HG03095 (cell line): ENCODE measurements around the gene TPH1.
A peak's percentile ranks its signal among the peaks of the same experiment; 100 is the strongest.
"Not testable (repeated sequence)": the region's sequence is repeated elsewhere in the genome, so short reads cannot be mapped to it uniquely, and the experiment has no call there.

Experiments
- ATAC-seq: cut with Tn5 transposase; IDR thresholded peaks from one replicate; pipeline ENCODE4 v1.9.1; 2021; ENCODE audit warnings: moderate library complexity; ENCODE audit not compliant: unreplicated experiment

Gene TPH1

GRCh38 chr11:18022419-18022818, 23.6 kb downstream of the TPH1 start:
- ATAC-seq = no peak

- ATAC-seq = no peak
Observed at GRCh38 chr11:18019650-18020049, 26.4 kb downstream of the TPH1 start.

GRCh38 chr11:18016789-18017188, 29.3 kb downstream of the TPH1 start:
- no peak for ATAC-seq

DNA sequence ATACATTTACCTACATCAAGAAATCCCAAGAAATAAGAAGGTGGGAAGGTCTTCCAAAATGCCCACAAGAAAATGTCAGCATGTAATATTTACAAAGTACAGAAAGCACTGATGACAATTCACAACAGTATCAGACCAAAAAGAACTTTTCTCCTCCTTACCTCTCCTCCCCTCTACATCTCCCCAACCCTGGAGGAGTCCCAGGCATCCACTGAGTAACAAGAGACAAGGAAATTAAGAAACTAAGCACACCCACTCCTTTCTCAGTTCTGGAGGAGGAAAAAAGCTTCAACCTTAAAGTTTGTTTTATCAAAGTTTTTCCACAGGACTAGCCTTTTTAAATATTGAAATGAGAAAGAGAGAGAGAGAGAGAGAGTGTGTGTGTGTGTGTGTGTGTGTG, 31.2 kb downstream of the TPH1 start:
- ATAC-seq = no peak

DNA sequence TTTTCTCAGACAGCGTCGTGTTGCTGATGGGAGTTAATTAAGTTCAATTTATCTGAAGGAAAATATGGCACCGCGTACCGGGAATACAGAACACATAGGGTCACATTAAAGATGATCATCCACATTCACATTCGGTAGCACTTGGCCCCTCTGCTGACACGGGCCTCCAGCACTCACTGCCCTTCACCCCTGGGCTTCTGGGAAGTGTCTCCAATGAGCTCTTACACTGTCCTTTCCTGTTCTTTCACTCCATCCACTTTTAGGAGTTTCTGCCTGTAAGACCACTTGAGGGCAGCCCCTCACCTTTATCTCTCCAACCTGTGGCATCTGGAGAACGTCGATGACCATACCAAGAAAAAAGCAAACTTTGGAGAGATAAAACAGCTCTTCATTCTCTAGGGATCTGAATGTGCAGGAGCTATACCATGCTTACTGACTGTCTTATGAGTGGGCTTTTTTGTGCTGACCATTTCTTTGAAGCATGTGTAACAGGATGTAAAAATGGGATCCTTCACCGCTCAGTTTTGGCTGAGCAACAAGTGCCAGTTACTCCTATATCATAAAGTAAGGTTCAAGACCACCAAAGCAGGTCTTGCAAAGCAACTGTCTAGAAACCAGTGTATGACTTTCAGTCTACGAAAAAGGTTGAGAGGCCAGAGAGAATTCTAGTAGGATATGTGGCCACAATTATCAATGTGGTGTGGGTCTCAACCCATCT, 32.1 kb downstream of the TPH1 start:
- no peak for ATAC-seq

DNA sequence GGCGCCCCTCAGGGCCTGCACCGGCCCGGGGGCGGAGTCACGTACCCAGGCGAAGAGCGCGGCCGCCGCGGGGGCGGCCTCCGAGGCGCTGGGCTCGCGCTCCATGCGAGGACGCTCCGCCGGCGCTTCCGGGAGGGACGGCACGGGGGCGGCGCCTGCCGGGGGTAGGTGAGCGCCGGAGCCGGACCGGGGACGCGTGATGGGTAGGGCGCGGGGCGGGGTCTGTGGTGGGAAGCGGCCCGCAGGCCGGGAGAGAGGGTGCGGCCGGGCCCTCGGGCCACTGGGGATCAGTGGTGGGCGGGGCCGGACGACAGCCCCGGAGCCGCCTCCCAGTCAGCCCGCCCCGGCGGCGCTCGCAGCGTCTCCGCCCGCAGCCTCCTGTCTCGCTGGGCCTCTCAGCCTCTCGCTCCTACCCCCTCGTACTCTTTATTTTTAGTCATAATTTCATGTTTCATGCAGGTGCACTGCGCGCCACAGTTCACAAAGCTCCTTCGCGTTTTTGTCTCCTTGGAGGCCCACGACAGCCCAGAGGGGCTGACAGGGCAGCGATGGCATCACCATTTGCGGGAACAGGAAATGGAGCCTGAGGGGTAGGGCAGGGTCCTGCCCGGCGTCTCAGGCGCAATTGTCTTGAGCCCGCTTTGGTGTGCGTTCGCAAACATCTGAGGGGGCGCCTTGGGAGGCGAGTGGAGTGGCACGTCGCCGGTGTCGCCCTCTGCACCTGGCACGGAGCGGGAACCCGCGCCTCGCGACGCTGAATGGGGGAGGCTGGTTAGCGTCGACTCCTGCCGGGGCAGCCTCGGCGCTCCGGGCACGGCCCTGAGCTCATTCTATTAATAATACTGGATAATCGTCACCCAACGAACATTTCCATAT, 32.9 kb downstream of the TPH1 start, which contains the start of gene SERGEF:
TSS of gene SERGEF (minus strand) at position 142 of the 876 bp plus-strand sequence. CDS start at position 105, 37 bp downstream.
- peak; percentile 94 for ATAC-seq

GRCh38 chr11:18012122-18012905, 33.8 kb downstream of the TPH1 start:
- peak; percentile 6 for ATAC-seq

DNA sequence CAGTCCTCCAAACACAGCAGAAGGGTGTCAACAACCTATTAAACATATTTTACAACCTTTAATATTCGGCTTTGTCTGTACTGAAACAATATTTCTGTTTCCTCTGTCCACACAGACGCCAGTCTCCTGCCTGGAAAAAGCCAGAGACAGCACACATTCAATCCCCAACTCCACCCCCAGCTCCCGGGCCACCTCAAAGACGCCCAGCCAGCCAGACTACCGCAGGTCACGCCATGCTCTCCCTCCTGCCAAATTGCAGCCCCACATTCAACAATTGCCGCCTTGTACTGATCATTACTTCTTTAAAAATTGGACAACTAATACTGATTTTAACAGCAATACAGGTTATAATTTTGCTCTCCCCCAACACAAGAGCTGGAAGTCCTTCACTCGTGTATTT, 34.4 kb downstream of the TPH1 start:
- no peak for ATAC-seq

GRCh38 chr11:18010977-18011586, 35.0 kb downstream of the TPH1 start:
- ATAC-seq = no peak

GRCh38 chr11:18010121-18010670, 35.9 kb downstream of the TPH1 start:
- no peak for ATAC-seq

DNA sequence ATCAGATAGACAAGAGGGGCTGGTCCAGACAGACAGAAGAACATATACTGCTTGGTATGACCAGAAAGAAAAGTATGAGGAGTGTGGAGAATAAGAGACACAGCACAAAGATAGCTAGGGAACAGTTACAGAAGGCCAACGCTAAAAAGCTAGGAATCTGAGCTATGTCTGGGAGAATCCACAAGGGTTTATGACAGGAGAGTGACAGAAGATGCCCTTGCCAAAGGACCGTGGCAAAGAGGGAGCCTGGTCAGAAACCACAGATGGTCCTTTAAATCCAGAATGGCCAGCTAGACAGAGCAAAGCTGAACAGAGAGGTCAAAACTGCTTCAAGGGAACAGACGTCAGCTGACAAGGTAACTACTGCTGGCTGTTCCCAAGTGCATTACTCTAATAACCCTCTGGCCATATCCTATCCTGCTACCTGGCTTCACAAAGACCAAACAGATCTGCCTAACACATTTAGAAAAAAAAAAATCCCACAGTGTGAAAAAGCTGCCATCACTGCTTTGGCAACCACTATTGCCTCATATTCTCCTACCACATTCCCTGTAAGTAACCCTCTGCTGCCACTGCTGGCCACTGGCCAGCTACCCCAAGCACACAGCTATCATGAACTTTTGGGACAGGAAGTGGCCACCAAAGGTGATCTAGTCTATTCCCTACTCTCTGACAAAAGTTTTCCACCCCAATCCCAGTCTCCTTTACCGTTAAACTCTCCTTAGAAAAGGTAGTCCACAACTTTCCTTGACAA, 40.5 kb downstream of the TPH1 start:
- ATAC-seq = no peak

DNA sequence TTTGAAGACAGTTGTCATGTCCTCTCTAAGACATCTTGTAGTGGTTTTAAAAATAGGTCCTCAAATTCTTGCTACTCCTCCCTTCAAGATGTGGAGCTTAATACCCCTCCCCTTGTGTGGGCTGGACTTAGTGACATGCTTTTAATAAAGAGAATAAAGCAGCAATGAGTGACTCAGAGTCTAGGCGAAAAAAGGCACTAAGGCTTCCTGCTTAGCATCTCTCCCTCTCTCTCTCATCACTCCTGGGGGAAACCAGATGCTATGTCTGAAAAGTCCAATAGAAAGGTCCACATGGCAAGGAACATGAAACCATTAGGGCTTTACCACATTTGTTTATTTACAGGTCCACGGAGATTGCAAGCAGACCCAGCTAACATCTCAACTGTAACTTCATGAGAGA, 44.9 kb downstream of the TPH1 start:
- no peak for ATAC-seq

DNA sequence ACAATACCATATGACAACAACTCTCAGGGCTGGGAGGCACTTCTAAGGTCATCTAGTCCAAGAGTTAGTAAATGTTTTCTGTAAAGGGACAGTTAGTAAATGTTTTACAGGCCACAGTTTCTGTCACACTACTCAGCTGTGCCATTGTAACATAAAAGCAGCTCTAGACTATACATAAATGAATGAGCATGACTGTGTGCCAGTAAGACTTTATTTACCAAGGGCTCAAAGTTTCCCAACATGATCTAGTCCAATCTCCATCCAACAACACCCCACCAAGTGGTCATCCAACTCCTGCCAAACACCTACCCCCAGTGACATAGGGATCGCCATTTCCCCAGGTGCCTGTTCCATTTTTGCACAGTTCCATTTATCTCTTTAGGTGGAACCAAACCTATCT, 45.3 kb downstream of the TPH1 start:
- ATAC-seq = no peak

DNA sequence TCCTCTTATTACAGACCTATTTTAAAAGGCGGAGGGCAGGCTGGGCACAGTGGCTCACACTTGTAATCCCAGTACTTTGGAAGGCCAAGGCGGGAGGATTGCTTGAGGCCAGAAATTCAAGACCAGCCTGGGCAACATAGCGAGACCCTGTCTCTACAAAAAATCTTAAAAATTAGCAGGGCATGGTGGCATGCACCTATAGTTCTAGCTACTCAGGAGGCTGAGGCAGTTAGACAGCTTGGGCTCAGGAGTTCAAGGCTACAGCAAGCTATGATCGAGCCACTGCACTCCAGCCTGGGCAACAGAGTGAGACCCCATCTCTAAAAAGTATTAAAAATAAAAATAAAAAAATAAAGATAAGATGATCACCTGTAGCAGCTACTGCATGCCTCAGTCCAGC, 45.9 kb downstream of the TPH1 start:
- not testable (repeated sequence) for ATAC-seq
